H9 (cell line): ENCODE results near the gene PRKAG3. TPM values are rescaled to one million over a fixed set of nuclear protein-coding genes. Genes with fewer than 3 reads are reported as not detected.

Source experiments
- DNase-seq: peaks from one replicate; pipeline ENCODE4 v3.0.0-alpha.2; 2017
- H2AFZ ChIP-seq: one replicate; pipeline ENCODE4 v1.6.1; 2013; ENCODE audit warnings: mild to moderate bottlenecking, low read length, control low read depth, moderate library complexity
- H2AK5ac ChIP-seq: 2 replicates; pipeline ENCODE4 v1.6.1; 2013; ENCODE audit warnings: low read length, control low read depth, mixed read lengths; ENCODE audit not compliant: insufficient read length
- H2BK120ac ChIP-seq: one replicate; pipeline ENCODE4 v1.6.1; 2013; ENCODE audit warnings: low read depth, mild to moderate bottlenecking, low read length, control low read depth, inconsistent platforms; ENCODE audit not compliant: poor library complexity, severe bottlenecking
- H2BK12ac ChIP-seq: 2 replicates; pipeline ENCODE4 v1.6.1; 2013; ENCODE audit warnings: low read length, control low read depth, mixed read lengths, low read depth; ENCODE audit not compliant: insufficient read length
- H2BK15ac ChIP-seq: 2 replicates; pipeline ENCODE4 v1.6.1; 2013; ENCODE audit warnings: low read depth, low read length, control low read depth
- H2BK20ac ChIP-seq: one replicate; pipeline ENCODE4 v1.6.1; 2013; ENCODE audit warnings: low read depth, mild to moderate bottlenecking, low read length, control low read depth, inconsistent platforms; ENCODE audit not compliant: poor library complexity, severe bottlenecking
- H2BK5ac ChIP-seq: 2 replicates; pipeline ENCODE4 v1.6.1; 2013; ENCODE audit warnings: low read length, control low read depth, mixed read lengths; ENCODE audit not compliant: insufficient read length
- H3K14ac ChIP-seq: 2 replicates; pipeline ENCODE4 v1.6.1; 2013; ENCODE audit warnings: low read length, control low read depth; ENCODE audit not compliant: insufficient read depth
- H3K18ac ChIP-seq: 2 replicates; pipeline ENCODE4 v1.6.1; 2013; ENCODE audit warnings: low read depth, mild to moderate bottlenecking, mixed read lengths, low read length, control low read depth; ENCODE audit not compliant: insufficient read length
- H3K23ac ChIP-seq: 2 replicates; pipeline ENCODE4 v1.6.1; 2013; ENCODE audit warnings: low read length, control low read depth, mixed read lengths, low read depth; ENCODE audit not compliant: insufficient read length
- H3K23me2 ChIP-seq: 2 replicates; pipeline ENCODE4 v1.6.1; 2013; ENCODE audit warnings: low read depth, mild to moderate bottlenecking, mixed read lengths, low read length, control low read depth; ENCODE audit not compliant: insufficient read length, poor library complexity, severe bottlenecking
- H3K27ac ChIP-seq: 2 replicates; pipeline ENCODE4 v1.5.1; 2013; ENCODE audit warnings: low read length, control low read depth, mixed read lengths, low read depth; ENCODE audit not compliant: insufficient read length
- H3K27me3 ChIP-seq: 2 replicates; pipeline ENCODE4 v1.6.1; 2013; ENCODE audit warnings: low read length, control low read depth, inconsistent platforms; ENCODE audit not compliant: insufficient read depth
- H3K4ac ChIP-seq: 2 replicates; pipeline ENCODE4 v1.6.1; 2013; ENCODE audit warnings: low read depth, mild to moderate bottlenecking, control low read depth, inconsistent platforms, low read length, moderate library complexity
- H3K4me1 ChIP-seq: 2 replicates; pipeline ENCODE4 v1.6.1; 2013; ENCODE audit warnings: low read length, control low read depth, inconsistent platforms; ENCODE audit not compliant: insufficient read depth
- H3K4me2 ChIP-seq: 2 replicates; pipeline ENCODE4 v1.6.1; 2013; ENCODE audit warnings: low read length, control low read depth, mixed read lengths; ENCODE audit not compliant: insufficient read length, insufficient read depth
- H3K56ac ChIP-seq: 2 replicates; pipeline ENCODE4 v1.6.1; 2013; ENCODE audit warnings: low read depth, mild to moderate bottlenecking, mixed read lengths, low read length, control low read depth; ENCODE audit not compliant: insufficient read length
- H3K79me1 ChIP-seq: 2 replicates; pipeline ENCODE4 v1.6.1; 2013; ENCODE audit warnings: low read depth, mild to moderate bottlenecking, moderate library complexity, low read length, control low read depth, inconsistent platforms; ENCODE audit not compliant: insufficient read depth, poor library complexity, severe bottlenecking
- H3K79me2 ChIP-seq: 2 replicates; pipeline ENCODE4 v1.6.1; 2013; ENCODE audit warnings: low read length, control low read depth, inconsistent platforms; ENCODE audit not compliant: insufficient read depth
- H3K9ac ChIP-seq: 2 replicates; pipeline ENCODE4 v1.6.1; 2013; ENCODE audit warnings: low read length, control low read depth, mixed read lengths; ENCODE audit not compliant: insufficient read length; ENCODE audit errors: extremely low read depth
- H3K9me3 ChIP-seq: one replicate; pipeline ENCODE4 v1.6.1; 2013; ENCODE audit warnings: low read depth, low read length, inconsistent platforms; ENCODE audit not compliant: control insufficient read depth
- H3T11ph ChIP-seq: one replicate; pipeline ENCODE4 v1.6.1; 2013; ENCODE audit warnings: mild to moderate bottlenecking, low read length, control low read depth, inconsistent platforms
- H4K20me1 ChIP-seq: one replicate; pipeline ENCODE4 v1.6.1; 2013; ENCODE audit not compliant: control insufficient read depth, insufficient read length, insufficient read depth
- H4K5ac ChIP-seq: 2 replicates; pipeline ENCODE4 v1.6.1; 2013; ENCODE audit warnings: low read depth, mild to moderate bottlenecking, mixed read lengths, low read length, control low read depth; ENCODE audit not compliant: insufficient read length
- H4K8ac ChIP-seq: replicated peaks from 2 replicates; pipeline ENCODE4 v1.6.1; 2013; ENCODE audit warnings: low read length, control low read depth, mixed read lengths, low read depth; ENCODE audit not compliant: insufficient read length
- H4K91ac ChIP-seq: 2 replicates; pipeline ENCODE4 v1.6.1; 2013; ENCODE audit warnings: low read depth, mild to moderate bottlenecking, moderate library complexity, mixed read lengths, low read length, control low read depth; ENCODE audit not compliant: insufficient read length
- H3K27ac Mint-ChIP-seq, 3 experiments: 2 replicates in 2 of 3; 3 replicates in 1 of 3; pipeline ENCODE4 v1.8.0; 2020 to 2021; ENCODE audit warnings: mixed read lengths in 3 of 3, mild to moderate bottlenecking in 1 of 3, moderate library complexity in 1 of 3
- H3K27me3 Mint-ChIP-seq: 2 replicates; pipeline ENCODE4 v1.8.0; 2021; ENCODE audit warnings: low read depth, mild to moderate bottlenecking, moderate library complexity, mixed read lengths
- H3K36me3 Mint-ChIP-seq, 3 experiments: 2 replicates in 2 of 3; 3 replicates in 1 of 3; pipeline ENCODE4 v1.8.0; 2020 to 2021; ENCODE audit warnings: low read depth in 3 of 3, mixed read lengths in 3 of 3; ENCODE audit not compliant: insufficient read depth in 1 of 3
- H3K4me1 Mint-ChIP-seq, 2 experiments: 2 replicates each; pipeline ENCODE4 v1.8.0; 2020; ENCODE audit warnings: mixed read lengths in 2 of 2
- H3K4me3 Mint-ChIP-seq, 2 experiments: 2 replicates in 1 of 2; 3 replicates in 1 of 2; pipeline ENCODE4 v1.8.0; 2020 to 2021; ENCODE audit warnings: mild to moderate bottlenecking in 2 of 2, mixed read lengths in 2 of 2, moderate library complexity in 1 of 2
- H3K9me3 Mint-ChIP-seq, 2 experiments: 2 replicates in 1 of 2; 3 replicates in 1 of 2; pipeline ENCODE4 v1.8.0; 2020; ENCODE audit warnings: mild to moderate bottlenecking in 2 of 2, mixed read lengths in 2 of 2, moderate library complexity in 1 of 2
- CTCF ChIP-seq: fragments of 200-600 bp; sonication (generic); conservative IDR thresholded peaks from 3 replicates; pipeline ENCODE4 v1.8.0; 2021; ENCODE audit warnings: antibody characterized with exemption, mild to moderate bottlenecking
- WGBS: extraction: QIAGEN DNeasy Blood & Tissue Kit; methylation state at CpG from one replicate; pipeline ENCODE4 v1.1.7; 2013; ENCODE audit warnings: missing lambda C conversion rate, low lambda C conversion rate, mixed read lengths; ENCODE audit not compliant: insufficient read length; ENCODE audit errors: extremely low coverage; 5-methylcytosine and 5-hydroxymethylcytosine counted together
- total RNA-seq: library from RNA; stranded (reverse); gene quantifications from 2 replicates; pipeline ENCODE4 v1.2.1, GENCODE V29; 2021

Gene PRKAG3
- total RNA-seq, 1 experiment from 2014 or later = not detected

GRCh38 chr2:218806346-218806978, 25.1 kb downstream of the PRKAG3 start:
- no peak for DNase-seq

More at GRCh38 chr2:218806346-218806978, 25.1 kb downstream of the PRKAG3 start:
- Mint-ChIP-seq H3K36me3 (peaks cover 5 to 15% (median 8%) of the 10 kb centered on the region in 3 experiments), H3K9me3 (peaks cover 12 to 16% of the 10 kb centered on the region in 2 experiments), H3K27ac (peak overlapping the region in 2 of 3 experiments; percentile 53 to 57; a peak in 2 of 7 replicates), H3K27me3 (no peaks in the 10 kb centered on the region), H3K4me3 (no peak overlapping the region), H3K4me1 (peaks cover 16 to 17% of the 10 kb centered on the region in 2 experiments)
- Histone ChIP-seq H2BK20ac (no peak overlapping the region), H3K9me3 (no peaks in the 10 kb centered on the region), H4K5ac (no peak overlapping the region), H3K79me1 (no peaks in the 10 kb centered on the region), H4K8ac (no peak overlapping the region), H3K23me2 (no peaks in the 10 kb centered on the region), H3K18ac (no peak overlapping the region), H3K9ac (no peak overlapping the region), H3K23ac (no peak overlapping the region), H3K56ac (no peak overlapping the region), H3K4ac (no peak overlapping the region), H2BK12ac (no peak overlapping the region), H2AFZ (no peak overlapping the region), H2BK120ac (no peak overlapping the region), H4K91ac (no peak overlapping the region), H3K14ac (0 out of 2 replicates have a peak overlapping the region, but pooled peaks have one; percentile 46), H2AK5ac (no peak overlapping the region), H3T11ph (no peak overlapping the region), H2BK15ac (no peak overlapping the region), H3K4me2 (no peak overlapping the region), H3K79me2 (no peaks in the 10 kb centered on the region), H2BK5ac (no peak overlapping the region), H4K20me1 (no peaks in the 10 kb centered on the region), H3K27ac (no peak overlapping the region), H3K27me3 (no peaks in the 10 kb centered on the region), H3K4me1 (peaks cover 3% of the 10 kb centered on the region; the same call in 1 of the 2 replicates)
- no peak for TF ChIP-seq CTCF
- no CpG with 5 or more reads among the region's 10 CpGs for WGBS
